ENCODE measurements around the gene TXNRD2. TPM values are rescaled to one million over a fixed set of nuclear protein-coding genes. Genes with fewer than 3 reads are reported as not detected.
"Not testable (repeated sequence)": the region's sequence is repeated elsewhere in the genome, so short reads cannot be mapped to it uniquely, and the experiment has no call there.

Gene TXNRD2
- total RNA-seq, 1 donor from 2014 or later = 75.4 TPM

DNA sequence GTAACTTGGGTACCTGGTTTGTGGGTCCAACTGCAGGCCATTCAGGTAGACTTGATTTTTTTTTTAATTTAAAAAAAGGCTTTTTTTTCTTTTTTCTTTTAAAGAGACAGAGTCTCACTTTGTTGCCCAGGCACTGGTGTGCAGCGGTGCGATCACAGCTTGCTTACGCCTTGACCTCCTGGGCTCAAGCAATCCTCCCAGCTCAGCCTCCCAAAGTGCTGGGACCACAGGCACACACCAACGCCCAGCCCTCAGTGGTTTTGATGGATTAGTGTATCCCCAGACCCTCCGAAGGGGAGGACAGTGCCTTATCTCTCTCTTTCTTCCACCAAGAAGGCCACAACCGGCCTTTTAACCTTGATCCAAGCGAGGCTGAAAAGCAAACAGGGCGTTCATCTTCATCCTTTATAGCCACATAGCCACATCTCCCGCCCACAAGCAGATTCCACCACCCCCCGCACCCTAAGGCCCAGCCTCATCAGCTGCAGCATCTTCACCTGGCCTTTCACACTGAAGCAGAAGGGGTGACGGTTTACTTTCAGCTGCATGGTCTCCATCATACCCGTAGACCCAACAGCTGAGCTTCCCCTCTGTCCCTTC, 17.6 kb downstream of the TXNRD2 start:
- DNase-seq (ENCODE audit: low read depth in 2 of 2) = no peak

DNA sequence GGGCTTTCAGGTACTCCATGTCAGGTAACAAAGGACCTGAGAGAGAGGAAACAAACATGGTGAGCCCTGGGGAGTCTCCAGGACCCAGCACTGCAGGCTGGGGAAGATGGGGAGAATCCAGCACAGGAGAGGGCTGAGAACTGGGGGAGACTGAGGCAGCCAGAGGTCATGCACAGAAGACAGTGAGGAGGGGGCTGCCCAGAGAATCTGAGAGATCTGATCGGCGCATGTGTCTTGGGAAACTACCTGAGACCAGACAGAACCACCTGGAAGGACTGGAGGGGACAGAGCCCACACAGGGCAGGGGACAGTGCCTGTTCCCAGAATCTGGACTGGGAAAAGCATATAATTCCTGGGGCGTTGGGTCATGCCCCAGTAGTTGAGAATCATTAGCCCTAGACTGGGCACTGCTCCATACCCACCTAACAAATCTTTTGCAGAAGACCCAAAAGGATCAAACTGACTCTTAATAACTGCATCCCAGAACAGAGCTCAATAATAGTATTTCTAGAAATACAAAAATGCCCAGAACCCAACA, 20.0 kb downstream of the TXNRD2 start:
- no peak for DNase-seq (ENCODE audit: low read depth in 2 of 2)

DNA sequence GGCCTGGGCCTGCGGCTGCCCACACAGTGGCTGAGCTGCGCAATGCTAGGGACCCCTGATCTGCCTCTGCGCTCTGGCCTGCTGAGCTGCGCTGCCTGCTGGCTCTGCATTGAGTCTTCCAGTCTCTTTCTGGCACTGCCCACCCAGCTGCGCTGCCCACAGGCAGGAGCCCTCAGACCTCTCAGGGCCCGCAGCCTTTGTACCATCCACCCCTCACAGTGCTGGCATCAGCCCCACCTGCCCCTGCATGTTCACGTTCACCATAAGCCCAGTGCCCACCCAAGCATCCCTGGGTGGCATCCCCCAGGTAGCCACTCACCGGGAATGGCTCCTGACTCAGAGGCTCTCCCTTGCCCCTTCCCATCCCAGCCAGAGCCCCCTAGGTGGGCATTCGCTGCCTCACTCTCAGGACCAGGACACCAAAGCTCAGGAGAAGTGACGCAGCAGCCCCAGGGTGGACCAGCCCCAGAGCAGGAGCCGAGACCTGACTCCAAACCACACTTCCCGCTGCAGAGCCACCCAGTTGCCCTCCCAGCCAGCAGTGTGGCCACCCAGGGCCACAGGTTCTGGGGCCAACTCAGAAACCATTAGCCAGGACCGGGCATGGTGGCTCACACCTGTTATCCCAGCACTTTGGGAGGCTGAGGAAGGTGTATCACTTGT, 21.8 kb downstream of the TXNRD2 start:
- DNase-seq (ENCODE audit: low read depth in 2 of 2) = no peak

DNA sequence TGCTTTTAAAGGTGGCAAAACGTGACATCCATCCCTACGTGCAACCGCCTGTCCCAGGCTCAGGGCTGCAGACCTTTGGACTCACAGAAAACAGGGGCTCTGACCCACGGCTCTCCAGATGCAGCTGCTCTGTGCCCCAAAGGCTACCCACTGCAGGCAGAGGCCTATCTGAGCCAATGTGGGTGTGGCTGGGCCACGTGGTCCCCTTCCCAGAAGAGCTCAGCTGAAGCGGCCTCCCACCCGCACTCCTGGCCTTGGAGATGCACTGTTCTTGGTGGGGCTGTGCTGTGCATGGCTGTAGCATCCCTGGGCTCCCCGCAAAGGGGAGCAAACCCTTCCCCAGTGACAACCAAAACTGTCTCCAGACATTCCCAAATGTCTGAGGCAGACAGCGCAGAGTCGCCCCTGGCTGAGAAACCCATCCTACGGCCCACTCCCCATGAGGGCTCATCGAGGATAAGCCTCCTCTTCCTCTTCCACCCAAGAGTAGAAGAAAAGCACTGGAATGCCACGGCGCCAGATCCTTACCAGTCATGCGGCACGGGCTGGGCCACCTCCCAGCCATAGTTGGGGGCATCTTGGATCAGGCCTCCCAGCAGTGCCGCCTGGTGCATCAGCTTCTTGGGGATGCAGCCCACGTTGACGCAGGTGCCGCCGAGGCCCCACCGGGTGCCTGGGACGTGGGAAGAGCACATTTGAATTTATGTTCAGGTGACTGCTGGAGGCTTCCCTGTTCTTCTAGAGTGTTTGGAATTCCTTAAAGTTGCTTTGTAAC, 23.1 kb downstream of the TXNRD2 start:
- DNase-seq (ENCODE audit: low read depth in 2 of 2) = no peak

DNA sequence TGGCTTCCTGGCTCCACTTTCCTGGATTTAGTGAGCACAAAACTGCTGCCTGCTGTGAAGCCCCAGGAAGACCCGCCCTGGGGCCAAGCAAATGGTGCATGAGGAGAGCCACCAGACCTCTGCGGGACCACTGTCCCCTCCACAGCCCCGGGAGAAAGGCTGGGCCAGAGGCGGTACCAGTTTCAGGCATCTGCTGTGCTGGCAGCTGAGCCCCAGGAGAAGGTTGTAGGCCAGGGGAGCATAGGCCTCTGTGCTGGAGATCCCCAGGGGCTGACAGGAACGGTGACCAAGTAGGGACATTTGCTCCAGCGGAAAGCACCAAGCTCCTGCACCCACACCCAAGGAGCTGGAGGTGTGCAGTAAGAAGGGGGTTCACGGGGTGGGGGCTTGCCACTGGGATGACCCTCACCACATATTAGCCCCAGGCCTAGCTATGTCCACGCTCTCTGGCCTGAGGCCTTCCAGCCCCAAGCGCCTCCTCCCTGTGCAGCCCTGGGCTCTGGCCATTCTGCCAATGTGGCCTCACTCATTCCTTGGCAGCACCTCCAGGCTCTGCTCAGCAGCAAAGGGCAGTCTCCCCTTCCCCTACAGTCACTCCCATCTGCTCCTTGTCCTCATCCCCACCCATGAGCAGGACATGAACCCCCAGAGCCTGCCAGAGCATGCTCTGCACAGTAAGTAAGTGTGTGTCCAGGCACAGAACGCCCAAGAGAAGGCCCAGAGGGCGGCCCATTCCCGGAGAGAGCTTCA, 24.1 kb downstream of the TXNRD2 start:
- no peak for DNase-seq (ENCODE audit: low read depth in 2 of 2)

DNA sequence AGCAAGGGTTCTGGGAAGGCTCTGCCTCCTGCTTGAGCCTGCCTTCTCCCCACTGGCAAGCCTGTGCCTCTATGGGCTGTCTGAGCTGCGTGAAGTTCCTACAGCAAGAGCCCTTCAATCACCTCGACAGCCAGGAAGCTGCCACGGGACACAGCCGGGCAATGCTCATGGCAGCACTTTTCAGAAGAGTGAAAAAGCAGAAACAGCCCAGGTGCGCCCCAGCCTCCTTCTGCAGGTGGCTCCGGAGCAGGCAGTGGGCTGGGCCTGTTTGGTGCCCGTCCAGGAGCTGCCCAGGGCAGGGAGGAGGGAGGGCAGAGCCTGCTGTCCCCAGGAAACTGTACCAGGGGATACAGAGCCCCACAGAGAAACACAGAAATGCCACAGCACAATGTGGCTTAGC, 24.7 kb downstream of the TXNRD2 start:
- DNase-seq (ENCODE audit: low read depth in 2 of 2) = no peak

DNA sequence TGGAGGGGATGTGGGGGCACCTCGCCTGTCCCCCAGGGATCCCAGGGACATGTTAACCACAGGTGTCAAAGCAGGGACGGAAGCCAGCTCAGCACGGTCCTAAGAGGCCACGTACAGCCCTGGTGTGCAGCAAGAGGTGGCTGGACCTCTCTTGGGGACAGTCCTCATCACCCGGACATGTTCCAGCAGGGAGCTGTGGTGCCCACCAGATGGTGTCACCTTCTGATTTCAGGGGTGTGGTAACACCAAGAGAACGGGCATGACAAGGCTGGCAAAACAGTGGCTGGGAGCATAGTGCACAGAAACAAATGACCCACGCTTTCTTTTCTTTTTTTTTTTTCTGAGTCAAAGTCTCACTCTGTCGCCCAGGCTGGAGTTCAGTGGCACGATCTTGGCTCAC, 25.6 kb downstream of the TXNRD2 start:
- DNase-seq (ENCODE audit: low read depth in 2 of 2) = no peak

DNA sequence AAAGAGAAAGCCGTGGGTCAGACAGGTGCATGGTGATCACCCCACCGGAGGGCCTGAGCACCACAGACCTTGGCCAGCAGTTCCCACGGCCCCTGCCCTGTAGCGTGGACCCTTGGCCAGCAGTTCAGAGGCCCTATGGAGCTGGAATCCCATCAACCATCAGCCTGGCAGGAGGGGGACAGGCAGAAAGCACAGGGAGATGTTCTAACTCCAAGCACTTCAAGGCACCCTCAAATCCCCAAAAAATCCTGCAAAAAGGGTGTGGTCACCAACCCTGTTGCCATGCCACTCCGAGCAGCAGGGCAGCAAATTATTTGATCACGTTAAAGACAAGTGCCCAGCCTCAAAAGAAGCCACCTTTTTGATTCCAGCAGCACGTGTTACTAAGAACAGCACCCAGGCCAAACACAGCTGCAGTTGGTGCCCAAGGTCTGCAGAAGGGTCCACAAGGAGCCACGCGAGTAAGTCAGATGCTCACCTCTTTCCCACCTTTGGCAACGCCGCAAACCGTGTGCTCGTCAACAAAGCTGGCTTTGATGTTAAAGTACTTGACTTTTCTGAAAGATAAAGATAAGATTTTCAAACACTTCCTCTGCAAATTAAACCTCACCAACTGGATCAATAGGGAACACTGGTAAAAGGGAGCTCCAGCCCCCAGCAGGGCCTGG, 26.2 kb downstream of the TXNRD2 start:
- DNase-seq (ENCODE audit: low read depth in 2 of 2) = no peak

DNA sequence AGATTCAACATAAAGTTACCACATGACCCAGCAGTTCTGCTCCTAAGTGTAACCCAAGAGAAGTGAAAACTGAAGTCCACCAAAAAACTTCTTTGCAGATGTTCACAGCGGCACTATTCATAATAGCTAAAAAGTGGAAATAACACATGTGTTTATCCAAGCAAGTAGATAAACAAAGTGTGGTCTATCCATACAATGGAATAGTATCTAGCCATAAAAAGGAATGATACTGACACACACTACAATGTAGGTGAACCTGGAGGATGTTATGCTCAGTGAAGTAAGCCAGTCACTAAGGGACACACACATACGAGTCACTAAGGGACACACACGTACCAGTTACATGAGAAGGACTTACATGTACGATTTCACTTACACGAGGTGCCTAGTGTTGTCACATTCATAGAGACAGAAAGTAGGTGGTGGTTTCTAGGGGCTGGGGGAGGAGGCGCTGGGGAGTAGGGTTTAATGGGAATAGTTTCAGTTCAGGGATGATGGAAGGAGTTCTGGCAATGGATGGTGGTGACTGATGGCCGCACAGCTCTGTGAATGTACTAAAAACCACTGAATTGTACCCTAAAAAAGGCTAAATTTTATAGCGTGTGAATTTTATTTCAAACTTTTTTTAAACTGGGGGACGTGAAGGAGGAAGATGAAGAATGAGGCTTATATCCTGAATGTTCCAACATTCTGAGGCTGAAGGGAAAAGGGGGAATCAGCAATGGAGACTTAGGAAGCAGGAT, 27.2 kb downstream of the TXNRD2 start:
- no peak for DNase-seq (ENCODE audit: low read depth in 2 of 2)

DNA sequence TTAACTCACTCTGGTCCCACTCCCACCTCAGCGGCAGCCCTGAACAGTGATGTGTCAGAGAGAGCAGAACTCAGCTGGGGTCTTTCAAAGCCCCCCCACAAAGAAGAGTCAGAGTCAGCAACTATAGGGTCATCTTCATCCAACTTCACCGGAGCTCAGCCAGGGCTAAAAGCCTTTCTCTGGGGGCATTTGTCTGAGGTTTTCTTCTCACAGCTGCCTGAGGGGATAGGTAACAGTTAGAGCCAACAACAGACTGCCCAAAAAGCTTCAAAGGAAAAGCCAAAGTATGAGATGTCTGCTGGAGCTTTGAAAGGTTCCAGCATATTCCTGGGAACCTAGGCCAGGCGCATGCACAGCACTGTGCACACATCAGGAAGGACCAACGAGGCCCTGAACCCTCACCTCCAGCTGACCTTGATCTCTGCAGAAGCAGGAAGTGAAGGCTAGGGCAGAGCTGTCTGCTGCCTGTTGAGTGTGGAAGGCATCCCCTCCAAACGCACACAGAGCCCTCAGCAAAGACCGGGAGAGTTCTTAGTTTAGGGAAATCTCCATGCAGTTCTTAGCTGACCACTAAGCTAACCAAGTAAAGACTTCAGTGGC, 28.2 kb downstream of the TXNRD2 start:
- DNase-seq (ENCODE audit: low read depth in 2 of 2) = no peak

DNA sequence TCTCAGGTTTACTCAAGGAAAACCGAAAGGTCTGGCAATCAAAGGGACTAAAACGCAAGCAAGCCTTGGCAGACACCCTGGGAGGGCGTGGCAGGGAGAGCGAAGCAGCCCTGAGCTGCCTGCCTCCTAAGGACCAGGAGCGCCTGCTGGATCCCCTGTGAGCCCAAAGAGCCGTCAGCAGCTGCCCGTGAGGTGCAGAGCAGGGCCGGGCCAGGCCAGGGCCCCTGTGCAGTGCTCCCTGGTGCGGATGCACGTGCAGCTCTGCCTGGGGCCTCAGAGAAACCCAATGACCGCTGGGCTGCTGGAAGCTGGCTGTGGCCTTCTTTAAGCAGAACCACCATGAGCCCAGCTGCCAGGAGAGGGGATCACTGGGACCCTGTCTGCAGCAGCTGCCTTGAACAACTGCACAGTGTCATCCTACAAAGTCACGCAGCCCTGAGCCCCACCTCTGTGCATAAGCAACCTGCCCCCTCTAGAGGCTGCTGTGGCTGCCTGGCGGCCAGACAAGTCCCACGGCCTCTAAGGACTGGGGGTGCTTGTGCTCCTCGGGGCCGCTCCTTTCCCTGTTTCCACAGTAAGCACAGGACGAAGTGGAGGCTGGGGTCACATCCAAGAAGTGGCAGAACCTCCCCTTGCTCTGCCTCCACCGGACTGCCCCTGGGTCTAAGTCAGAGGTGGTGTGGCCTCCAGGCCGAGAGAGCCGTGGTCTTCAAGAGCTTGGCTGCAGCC, 29.2 kb downstream of the TXNRD2 start:
- DNase-seq (ENCODE audit: low read depth in 2 of 2) = no peak

DNA sequence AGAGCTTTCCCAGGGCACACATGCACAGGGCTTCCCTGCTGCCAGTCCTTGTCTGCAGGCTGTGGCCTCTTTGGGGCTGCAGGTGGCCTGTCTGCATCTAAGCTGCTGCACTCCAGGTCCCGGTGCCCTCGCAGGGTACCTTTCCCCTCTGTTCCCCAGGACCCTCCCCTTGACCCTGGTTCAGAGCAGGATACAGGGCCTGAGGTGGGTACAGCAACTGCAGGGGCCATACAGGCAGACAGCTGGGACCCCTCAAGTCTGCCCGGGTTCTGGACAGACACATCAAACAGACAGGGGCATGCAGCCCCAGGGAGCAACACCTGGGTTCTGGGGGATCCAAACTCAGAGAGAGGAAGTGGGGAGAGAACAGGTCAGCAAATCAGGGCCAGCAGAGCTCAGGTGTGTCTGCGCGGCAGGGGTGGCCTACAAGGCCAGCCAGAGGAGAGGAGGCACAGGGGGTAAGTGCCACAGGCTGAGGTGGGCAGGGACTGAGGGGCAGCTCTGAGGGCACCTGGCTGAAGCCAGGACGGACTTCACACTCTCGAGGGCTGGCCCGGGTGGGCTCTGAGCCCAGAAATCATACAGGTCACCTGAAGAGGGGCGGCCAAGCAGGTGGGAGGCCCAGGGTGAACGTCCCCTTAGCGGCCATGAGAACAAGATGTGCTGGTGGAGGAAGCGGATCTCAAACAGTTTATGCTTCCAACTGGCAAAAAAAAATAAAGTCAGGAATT, 29.9 kb downstream of the TXNRD2 start:
- no peak for DNase-seq (ENCODE audit: low read depth in 2 of 2)

DNA sequence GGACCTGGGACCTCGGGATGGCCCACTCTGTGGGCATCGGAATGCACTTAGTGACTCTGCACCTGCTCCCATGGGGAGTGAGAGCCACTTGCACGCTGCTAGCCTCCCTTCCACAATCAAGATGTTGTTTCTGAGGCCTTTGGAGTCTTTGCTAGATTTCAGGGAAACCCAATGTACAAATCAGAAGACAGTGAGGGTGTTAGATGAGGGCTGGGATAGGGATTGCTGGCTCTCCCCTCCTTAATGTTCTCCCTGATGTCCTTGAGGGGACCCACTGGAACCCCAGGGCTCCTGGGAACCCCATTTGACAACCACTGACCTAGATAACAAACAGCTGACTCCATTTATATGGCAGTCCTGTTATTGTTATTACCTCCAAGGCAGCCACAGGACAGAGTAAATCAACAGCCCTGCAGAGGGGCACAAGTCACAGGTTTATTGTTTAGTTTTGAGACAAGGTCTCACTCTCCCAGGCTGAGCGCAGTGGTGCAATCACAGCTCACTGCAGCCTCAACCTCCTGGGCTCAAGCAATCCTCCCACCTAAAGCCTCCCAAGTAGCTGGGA, 31.4 kb downstream of the TXNRD2 start:
- DNase-seq (ENCODE audit: low read depth in 2 of 2) = no peak

DNA sequence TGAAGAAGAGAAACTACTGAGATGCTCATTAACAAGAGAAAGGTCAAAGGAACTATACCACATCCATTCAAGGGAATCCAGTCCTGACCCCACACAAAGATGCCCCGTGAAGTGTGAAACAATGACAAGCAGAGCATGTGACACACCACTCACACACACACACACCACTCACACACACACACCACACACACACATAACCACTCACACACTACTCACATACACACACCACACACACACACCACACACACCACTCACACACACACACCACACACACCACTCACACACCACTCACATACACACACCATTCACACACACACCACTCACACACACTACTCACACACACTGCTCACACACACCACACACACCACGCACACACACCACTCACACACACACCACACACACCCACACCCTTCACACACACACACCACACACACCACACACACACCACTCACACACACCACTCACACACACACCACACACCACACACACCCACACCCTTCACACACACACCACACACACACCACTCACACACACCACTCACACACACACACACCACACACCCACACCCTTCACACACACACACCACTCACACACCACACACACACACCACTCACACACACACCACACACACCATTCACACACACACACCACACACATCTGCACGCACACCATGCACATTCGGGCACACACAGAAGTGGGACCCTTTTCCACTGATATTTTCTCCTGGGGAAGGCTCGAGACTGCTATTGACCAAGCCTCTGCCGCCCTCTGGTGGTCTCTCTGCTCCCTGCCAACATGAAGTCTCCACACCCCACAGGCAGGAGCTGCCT, 32.1 kb downstream of the TXNRD2 start:
- peak; percentile 78 to 86 for DNase-seq (ENCODE audit: low read depth in 2 of 2)

DNA sequence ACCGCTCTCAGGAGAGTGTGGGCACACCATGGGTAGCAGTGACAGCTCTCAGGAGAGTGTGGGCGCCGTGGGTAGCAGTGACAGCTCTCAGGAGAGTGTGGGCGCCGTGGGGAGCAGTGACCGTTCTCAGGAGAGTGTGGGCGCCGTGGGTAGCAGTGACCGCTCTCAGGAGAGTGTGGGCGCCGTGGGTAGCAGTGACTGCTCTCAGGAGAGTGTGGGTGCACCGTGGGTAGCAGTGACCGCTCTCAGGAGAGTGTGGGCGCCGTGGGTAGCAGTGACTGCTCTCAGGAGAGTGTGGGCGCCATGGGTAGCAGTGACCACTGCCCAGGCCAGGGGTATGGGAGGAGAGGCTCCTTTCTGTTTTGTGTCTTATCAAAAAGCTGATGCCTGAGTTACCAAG, 33.7 kb downstream of the TXNRD2 start:
- DNase-seq (ENCODE audit: low read depth in 2 of 2) = not testable (repeated sequence)

DNA sequence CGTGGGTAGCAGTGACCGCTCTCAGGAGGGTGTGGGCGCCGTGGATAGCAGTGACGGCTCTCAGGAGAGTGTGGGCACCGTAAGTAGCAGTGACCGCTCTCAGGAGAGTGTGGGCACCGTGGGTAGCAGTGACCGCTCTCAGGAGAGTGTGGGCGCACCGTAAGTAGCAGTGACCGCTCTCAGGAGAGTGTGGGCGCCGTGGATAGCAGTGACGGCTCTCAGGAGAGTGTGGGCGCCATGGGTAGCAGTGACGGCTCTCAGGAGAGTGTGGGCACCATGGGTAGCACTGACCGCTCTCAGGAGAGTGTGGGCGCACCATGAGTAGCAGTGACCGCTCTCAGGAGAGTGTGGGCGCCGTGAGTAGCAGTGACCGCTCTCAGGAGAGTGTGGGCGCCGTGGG, 34.8 kb downstream of the TXNRD2 start:
- not testable (repeated sequence) for DNase-seq (ENCODE audit: low read depth in 2 of 2)
